ENCODE measurements around the gene ROPN1B.

GRCh38 chr3:126016616-126017015 is 47.6 kb downstream of the ROPN1B start:
- TF ChIP-seq REST (IDR thresholded peaks at IDR 0.05; ENCODE audit: insufficient replicate concordance, low read depth) (no peak), CTCF (IDR thresholded peaks at IDR 0.05; ENCODE audit: insufficient read depth, low read length) (no peak), GABPA (IDR thresholded peaks at IDR 0.05; ENCODE audit: low read depth) (no peak), POLR2AphosphoS5 (IDR thresholded peaks at IDR 0.05; ENCODE audit: low read depth) (no peak), SPI1 (IDR thresholded peaks at IDR 0.05; ENCODE audit: borderline replicate concordance, low read depth) (no peak)
